ENCODE data around the gene LDLRAD4.

DNA sequence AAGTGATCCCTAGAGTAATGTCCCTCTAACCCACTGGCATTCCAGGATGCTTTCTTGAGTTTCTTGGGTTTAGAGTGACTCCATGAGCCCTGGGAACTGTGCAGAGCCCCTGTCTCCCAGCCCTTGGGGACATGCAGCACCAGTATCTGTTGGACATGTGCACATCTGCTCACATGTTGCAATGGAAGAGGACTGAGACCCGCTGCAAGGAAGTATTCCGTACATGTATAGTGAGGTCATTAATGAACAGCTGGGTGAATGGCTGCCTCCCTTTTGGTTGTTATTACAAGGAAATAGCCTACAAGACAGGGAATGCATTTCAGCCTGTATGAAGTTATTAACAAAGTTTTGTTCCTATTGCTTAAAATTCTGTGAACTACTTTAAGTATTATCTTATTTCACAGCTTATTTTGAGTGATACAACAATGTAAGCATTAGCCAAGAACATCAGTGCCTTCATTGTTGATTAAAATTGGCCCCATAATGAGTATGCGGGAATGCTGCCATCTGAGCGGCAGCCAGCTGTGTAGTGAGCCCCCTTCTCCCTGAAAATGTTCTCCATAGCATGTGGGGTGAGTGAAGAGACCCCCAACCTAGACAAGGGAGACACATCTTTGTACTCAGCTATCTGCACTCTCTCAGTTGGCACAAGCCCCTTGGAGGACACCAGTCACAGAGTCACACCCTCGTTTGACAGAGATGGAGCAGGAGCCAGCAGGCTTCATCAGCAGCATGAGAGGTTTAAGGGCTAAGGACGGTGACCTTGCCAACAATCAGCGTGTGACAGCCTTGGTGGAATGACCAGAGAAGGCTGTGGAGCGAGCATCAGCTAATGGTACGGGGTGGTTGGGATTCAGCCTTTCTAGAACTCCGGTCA is 420.4 kb downstream of the LDLRAD4 start:
- TF ChIP-seq POLR2AphosphoS5 (IDR thresholded peaks at IDR 0.05; ENCODE audit: low read depth) (no peak), SPI1 (IDR thresholded peaks at IDR 0.05; ENCODE audit: borderline replicate concordance, low read depth) (no peak), REST (IDR thresholded peaks at IDR 0.05; ENCODE audit: insufficient replicate concordance, low read depth) (no peak)
- TF ChIP-seq, protein P1, sequence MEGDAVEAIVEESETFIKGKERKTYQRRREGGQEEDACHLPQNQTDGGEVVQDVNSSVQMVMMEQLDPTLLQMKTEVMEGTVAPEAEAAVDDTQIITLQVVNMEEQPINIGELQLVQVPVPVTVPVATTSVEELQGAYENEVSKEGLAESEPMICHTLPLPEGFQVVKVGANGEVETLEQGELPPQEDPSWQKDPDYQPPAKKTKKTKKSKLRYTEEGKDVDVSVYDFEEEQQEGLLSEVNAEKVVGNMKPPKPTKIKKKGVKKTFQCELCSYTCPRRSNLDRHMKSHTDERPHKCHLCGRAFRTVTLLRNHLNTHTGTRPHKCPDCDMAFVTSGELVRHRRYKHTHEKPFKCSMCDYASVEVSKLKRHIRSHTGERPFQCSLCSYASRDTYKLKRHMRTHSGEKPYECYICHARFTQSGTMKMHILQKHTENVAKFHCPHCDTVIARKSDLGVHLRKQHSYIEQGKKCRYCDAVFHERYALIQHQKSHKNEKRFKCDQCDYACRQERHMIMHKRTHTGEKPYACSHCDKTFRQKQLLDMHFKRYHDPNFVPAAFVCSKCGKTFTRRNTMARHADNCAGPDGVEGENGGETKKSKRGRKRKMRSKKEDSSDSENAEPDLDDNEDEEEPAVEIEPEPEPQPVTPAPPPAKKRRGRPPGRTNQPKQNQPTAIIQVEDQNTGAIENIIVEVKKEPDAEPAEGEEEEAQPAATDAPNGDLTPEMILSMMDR (IDR thresholded peaks at IDR 0.05; ENCODE audit: insufficient read depth, low read length), result no peak

All from HL-60 (cell line).